HG03066 (cell line): Measurements from ENCODE around the gene ODAD2.

Source experiments
- ATAC-seq: cut with Tn5 transposase; IDR thresholded peaks from one replicate; pipeline ENCODE4 v1.9.1; 2021; ENCODE audit warnings: low read depth; ENCODE audit not compliant: unreplicated experiment

Gene ODAD2

DNA sequence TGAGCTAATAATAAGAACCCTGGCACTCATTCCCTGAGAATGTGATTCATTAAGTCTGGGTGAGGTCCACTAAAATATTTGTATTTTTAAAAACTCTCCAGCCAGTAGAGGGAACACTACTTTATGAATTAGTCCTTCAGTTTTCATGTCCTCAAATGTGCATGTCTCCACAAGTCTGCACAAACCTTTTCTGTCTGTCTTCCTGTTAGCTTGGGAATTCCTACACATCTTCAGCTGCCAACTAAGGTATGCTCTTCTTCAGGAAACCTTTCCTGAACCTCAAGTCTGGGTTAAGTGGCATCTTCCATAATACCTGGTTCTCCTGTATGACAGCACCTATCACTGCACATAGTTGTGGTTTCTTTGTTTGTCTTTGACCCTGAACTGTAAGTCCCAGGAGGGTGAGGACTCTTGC is 133.7 kb downstream of the ODAD2 start:
- ATAC-seq, result no peak

DNA sequence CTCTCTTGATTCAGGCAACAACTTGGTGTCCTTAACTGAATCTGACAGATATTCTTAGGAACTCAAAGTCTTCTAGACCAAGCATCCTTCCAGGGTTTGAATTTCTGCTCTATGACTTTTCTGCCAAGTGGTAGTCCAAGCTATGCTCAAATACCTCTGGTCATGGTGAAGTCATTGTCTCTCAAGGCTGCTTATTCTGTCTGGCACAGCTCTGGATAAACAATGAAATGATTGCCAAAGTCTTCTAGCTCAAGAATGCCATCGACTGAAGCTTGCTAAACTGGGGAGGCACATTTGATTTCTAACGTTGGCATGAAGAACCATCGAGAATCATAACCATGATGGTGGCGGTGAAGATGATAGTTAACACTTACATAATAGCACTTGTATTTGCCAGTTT is 137.1 kb downstream of the ODAD2 start:
- ATAC-seq, result no peak

DNA sequence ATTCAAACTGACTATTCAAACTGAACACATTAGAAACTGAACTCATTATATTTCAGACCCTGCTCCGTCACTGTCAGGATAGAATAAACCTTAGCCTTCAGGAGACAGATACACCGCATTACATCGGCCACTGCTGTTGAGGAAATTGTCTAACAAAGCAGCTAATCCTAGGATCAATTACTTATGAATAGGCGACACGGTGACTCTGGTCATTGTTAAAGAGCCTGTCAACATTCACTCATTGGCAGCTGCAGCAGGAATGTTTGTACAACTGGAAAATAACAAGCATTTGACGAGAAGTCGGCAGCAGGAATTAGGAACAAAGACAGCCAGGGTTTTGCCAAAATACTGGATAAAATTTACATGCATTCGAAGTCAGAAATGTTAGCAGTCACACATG is 141.3 kb downstream of the ODAD2 start:
- no peak for ATAC-seq

DNA sequence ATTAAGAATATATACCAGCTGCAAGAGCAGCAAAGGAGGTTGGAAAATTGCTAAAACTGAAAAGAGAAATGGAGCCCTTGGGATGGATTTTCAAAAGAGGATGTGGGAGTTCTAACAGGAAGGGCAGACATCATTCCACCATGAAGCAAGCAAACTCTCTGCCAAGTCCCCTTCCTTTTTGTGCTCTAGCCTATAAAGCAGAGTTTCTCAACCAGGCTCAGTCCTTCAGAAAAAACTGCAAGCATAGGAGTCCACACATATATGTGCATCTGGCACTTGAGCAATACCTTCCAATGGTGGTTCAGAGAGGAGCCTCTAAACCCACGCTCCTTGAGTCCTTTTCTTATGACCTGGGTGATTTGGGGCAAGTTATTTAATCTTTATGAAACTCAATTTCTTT is 154.7 kb downstream of the ODAD2 start:
- ATAC-seq, result no peak

DNA sequence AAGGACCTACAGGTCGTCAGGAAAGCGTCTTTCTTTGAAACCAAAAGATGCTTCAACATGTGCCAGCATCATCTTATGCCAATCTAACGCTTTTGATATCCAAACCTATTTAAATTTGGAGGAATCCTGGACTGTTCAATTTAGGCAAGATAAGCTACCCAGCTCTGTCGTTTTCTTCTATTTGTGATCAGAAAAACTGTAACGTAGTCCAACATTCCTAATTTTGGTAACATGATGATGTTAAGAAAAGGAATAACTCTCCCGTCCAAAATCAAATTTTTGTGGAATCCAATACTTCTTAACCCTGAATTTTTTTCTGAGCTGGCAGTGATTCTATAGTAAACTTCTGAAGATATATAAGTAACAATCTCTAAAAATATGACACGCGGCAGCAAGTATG is 160.0 kb downstream of the ODAD2 start:
- no peak for ATAC-seq

DNA sequence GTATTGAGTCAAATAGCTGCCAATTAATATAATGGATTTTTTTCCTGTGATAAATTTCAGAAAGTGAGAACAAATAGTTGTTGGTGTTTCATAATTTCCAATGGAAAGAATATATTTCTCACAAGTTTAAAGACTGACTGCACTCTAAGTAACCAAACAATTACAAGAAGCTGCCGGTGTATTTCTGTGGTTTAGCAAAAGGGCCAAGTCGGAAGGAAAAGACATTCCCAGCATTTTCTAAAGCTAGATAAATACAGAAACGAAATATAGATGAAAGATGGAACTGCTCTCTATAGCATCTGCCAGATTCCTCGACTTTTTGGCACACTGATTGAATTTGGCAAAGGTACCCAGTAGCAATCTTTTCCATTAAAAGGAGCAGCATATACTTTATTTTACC is 160.5 kb downstream of the ODAD2 start:
- no peak for ATAC-seq

DNA sequence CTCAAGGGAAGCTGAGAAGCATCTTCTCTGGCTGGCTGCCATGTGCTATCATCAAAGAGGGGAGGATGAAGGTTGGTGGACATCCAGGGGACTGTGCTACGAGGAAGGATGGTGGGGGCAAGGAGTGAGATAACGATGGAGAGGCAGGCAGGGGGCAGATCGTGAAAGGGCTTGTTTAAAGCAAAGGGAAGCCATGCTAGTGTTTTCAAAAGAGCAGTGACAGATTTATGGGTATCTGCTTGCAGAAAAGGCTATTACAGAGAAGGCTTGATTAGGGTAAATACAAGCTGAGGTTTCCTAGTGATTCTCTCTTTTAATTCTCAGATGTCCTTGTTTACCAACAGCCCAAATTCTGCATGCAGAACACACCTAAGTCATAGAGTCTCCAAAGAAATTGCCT is 164.4 kb downstream of the ODAD2 start:
- no peak for ATAC-seq

DNA sequence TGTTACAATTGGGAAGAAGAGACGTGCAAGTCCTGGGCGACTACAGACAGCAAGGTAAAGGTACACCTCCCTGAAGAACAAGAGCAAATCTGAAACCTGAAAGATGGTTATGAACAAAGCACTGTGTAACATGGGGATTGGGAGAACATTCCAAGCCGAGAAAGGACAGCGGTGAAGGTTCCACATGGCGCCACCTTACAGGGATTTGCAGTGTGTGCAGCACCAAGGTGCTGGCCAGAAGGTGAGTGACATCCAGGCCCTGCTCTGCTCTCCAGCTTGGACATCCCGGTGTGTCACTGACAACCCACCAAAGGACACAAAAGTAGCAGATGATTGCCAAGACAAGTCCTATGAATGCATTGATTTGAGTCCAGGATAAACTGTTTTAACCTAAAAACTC is 165.1 kb downstream of the ODAD2 start:
- no peak for ATAC-seq

DNA sequence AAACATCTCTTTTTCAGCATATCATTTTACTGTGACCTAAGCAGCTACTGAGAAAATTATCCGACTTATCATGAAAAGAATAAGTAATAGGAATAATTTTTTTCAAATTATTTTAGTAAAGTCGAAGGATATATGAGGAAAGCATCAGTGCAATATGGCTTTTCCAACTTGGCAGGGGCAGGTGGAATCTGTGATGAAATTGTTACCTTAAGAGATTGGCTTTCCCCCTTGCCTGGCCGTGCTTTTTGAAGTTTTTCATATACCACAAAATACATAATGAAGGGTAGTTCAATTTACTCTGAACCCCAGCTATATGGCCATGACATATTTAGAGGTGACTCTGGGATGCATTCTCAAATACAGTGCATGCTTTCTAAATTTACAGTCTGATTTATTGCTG is 166.1 kb downstream of the ODAD2 start:
- ATAC-seq, result no peak

DNA sequence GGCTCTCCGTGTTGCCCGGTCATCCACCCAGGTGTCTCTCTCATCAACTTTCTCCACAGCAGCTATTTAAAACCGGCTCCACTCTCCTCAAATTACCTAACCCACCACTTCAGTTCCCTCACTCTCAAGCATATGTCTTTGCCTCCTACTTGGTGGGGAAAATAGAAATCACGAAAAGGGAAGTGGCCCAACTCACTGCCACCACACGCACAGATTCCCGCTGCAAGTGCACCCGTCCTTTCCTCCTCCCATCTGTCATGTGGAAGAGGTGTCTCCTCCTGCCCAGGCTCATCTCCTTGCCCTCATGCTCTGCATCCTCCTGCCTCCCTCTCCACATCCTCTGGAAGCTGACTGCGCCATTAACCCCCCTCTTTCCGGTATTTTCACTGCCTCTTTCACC is 172.5 kb downstream of the ODAD2 start:
- ATAC-seq, result no peak

DNA sequence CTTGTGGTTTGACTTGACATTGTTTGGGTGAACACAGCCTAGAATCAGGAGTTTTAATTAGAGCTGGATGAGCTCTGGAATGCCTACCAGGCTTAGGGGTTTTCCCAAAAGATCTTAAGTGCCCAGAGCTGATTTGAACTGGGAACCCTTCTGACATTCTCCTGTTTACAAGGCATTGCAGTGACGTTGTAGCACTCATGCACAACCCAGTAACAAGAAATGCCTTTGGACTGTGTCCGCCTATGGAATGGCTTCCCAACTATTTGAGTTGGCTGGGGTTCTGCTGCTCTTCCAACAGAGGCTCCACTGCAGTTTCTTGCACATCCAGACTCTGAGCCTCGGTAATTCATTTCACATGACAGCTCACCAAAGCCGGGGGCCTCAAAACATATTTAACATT is 176.6 kb downstream of the ODAD2 start:
- ATAC-seq, result no peak

DNA sequence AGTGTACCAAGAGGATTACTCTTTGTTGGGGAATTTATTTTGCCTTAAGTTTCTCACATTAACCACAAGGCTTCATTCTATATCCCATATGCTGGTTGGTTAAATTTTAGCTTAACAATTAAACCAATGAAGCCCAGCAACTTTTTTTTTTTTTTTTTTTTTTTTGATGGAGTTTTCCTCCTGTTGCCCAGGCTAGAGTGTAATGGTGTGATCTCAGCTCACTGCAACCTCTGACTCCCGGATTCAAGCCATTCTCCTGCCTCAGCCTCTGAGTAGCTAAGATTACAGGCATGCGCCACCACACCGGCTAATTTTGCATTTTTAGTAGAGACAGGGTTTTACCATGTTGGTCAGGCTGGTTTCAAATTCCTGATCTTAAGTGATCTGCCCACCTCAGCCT is 178.2 kb downstream of the ODAD2 start:
- ATAC-seq, result no peak

DNA sequence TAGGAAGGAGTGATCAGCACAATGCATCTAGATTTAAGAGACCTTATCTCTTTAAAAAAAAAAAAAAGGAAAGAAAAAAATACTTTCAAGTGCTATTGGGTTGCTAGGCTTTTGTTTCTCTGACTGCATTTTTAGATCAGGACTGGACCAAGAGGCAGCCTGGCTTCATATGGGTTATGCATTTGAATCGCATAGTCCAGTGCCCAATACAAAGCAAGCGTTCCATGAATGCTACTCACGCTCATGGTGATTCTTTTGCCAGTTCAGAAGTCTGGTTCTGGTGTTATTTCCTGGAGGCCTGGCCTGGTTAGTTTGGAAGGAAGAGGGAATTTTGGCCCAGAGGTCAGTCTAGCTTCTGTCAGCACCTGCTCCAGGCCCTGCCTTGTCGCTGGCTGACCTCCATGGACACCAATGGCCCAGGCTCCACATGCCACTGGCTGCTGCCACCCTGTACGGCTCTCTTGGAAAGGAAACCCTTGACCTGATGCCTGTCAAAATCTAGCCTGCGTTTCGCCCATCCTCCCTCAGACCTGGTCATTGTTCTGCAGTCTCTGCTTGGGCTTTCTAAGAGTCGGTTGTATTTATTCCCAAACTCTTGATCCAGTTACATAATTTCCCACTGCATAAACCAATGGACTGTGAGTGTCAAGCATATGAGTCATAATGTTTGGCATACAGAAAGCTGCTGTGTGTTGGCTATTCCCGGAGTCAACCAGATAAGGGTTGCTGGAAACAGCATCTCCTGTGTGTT is 178.9 kb downstream of the ODAD2 start:
- ATAC-seq, result no peak

DNA sequence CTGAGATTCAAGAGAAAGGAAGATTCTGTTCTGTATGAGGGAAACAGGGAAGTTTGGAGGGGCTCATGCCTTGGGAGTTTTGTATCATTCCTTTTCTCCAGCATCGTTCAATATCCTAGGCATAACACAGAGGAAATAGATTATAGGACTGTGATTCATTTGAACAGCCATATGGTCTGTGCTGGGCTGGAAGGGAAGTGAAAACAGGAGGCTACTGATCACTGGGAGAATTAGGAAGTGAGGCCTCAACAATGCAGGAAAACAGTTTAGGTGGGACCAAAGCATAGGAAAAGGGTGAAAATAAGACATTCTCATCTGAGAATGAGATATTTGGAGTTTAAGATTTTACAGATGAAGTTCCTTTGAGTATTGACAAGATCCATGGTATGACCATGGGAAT is 182.6 kb downstream of the ODAD2 start:
- no peak for ATAC-seq

DNA sequence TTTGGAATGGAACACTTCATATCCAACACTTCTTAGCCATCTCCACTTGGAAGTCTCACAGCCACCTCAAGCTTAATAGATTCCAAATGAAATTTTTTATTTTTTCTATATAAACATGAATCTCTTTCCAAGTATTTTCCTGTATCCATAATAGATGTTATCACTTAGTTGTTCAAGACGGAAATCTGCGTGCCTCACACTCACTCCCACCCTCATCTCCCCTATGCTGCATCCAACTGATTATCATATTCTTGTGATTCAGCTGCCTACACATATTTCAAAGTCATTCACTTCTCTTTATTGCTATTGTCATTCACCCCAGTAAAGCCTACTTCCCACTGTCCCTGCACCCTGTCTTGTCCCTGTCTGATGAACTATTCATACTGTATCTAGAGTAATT is 183.0 kb downstream of the ODAD2 start:
- ATAC-seq, result no peak

DNA sequence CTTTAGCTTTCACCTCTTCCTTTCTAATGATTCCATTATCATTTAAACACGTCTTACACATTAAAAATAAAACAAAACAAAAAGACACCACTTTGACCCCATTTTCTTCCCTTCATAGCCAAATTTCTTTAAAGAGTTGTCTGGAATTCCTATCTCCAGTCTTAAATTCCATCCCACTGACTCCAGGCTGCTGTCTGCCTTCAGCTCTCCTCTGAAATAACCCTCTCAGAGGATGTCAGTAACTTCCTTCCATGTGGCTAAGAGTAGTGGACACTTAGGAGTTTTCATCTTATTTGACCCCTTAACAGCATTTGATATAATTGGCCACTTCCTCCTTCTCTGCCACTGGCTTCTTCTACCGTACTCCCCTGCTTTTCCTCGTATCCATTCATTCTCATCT is 183.6 kb downstream of the ODAD2 start:
- no peak for ATAC-seq

DNA sequence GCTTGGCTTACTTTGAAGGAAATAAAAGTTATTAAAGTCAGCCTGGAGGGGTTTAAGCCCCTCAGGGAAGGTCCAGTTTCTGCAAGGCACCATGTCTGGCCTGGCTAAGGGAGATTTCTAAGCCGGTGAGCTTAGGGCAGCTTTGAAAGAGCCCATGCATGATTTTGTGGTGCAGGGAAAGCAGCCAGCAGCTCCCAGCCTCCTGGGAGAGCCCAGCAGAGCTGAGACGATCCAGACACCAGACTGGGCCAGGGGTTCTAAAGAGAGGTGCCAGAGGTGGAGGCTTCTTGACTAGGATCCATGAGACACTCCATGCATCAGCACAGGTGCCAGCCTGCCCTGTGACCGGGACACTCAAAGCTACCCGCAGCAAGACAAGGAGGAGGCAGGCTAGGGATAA is 193.7 kb downstream of the ODAD2 start:
- ATAC-seq, result no peak

DNA sequence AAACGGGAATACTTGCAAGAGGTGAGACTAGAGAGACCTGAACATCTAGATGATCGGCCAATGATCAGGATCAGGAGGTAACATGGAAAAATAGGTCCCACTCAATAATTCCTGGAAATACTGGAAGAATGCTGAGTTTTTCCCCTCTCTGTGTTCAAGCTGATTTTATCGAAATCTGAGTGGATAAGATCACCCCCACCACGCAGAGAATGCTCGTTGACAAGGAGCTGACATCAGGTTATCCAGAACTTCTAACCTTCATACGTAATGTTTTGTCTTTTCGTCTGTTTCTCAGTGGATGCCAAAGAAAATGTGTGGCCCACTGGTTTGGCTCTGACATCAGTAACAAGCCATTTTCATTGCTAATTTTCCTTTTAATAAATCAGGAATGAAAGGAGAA is 194.7 kb downstream of the ODAD2 start:
- no peak for ATAC-seq

DNA sequence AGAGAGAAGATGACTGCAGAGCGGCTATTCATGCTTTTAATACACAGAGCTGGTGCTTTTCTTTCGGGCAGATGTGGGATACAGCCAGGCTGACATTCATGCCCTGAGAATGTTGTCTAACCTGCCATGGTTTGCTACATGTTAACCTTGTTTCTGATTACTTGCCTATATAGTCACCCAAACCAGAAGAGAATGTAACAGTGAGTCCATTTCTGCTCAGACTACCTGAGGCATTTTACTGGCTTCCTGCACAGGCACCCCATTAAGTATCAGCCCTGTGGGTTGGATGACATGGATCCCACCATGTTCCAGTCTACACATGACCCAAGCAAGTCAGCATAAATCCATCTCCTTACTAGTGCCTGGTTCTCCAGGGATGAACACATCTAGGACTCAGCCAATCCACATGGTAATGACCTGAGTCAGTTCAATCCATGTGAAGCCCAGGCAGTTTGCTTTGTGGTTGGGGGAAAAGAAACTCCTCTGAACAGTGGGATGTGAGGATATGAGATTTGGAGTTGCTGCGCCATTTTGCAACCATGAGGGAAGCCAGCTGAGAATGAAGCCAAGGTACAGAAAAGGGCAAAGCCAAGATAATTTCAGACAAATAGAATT is 197.6 kb downstream of the ODAD2 start:
- no peak for ATAC-seq

DNA sequence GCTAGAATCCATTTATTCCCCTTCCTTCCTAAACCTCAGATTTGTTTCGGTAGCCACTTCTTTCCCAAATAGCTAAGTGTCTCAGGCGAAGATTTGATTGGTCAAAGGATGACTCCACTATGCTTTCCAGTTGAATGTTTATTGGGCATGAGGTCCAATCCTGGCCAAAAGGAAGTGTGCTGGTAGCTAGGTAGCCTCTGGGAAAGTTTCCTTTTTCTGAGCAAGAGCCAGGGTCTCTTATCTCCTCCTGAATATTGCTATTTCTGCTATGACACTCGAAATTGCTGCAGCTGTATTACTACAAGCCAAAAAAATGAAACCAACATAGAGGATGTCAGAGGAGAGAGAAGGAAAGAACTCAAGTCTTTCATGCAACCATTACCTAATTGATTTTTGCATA is 199.8 kb downstream of the ODAD2 start:
- ATAC-seq, result no peak

DNA sequence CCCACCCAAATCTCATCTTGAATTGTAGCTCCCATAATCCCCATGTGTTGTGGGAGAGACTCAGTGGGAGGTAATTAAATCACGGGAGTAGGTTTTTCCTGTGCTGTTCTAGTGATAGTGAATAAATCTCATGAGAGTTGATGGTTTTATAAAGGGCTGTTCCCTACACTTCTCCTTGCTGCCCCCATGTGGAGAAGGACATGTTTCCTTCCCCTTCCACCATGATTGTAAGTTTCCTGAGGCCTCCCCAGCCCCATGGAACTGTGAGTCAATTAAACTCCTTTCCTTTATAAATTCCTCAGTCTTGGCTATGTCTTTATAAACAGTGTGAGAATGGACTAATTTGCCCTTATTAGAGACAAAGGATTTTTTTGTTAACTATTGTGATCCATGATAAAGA is 204.7 kb downstream of the ODAD2 start:
- no peak for ATAC-seq

DNA sequence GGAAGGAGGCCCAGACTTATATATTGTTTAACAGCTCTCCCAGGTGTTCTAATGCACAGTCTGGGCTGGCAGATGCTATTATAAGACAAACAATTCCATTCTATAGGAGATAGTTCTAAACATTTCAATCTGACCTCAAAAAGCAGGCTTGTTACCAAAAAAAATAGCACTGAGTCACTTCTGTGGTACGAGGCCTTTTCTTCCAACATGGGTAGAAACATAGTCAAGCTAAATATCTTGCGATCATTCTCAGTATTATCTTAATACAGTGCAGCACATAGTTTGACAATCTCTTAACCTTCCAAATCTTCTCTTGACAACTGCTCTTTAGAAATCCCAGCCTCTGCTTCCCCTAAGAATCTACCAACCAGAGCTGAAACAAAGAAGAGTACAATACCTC is 206.7 kb downstream of the ODAD2 start:
- no peak for ATAC-seq

DNA sequence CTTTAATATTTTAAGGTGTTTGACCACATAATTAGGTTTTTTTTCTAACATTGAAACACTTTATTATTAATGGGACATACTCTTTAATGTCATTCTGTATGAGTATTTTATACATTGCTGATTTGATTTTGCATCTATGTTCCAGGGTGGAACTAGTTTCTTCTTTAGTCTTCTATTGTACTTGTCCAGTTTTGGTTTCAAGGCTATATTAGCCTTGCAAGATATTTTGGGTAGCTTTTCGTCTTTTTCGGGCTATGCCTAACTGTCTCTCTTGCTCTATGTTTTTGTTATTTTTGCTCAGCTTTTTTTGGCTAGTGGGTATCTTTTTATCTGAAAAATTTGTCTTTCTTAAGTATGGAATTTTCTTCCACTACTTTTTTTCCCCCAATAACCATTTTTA is 214.6 kb downstream of the ODAD2 start:
- no peak for ATAC-seq
